Ovary (tissue), 9 donors: ENCODE results near the gene SCAPER. TPM values are rescaled to one million over a fixed set of nuclear protein-coding genes. Genes with fewer than 3 reads are reported as not detected.

Experiments used
- DNase-seq, 5 donors: peaks; one replicate each; pipeline ENCODE4 v3.0.0-alpha.2; 2019 to 2020
- H3K27ac ChIP-seq, 2 donors: fragments of 200-600 bp; one replicate each; pipeline versions ENCODE4 v1.5.1 to v1.8.0; 2019 to 2022
- H3K27me3 ChIP-seq: fragments of 200-600 bp; one replicate; pipeline ENCODE4 v1.8.0; 2022
- H3K36me3 ChIP-seq: fragments of 200-600 bp; sonication (generic); one replicate; pipeline ENCODE4 v1.5.1; 2019
- H3K4me1 ChIP-seq: one replicate; pipeline ENCODE4 v1.8.1; 2013; ENCODE audit warnings: mild to moderate bottlenecking, moderate library complexity; ENCODE audit not compliant: insufficient read depth
- H3K4me3 ChIP-seq: fragments of 200-600 bp; sonication (generic); one replicate; pipeline ENCODE4 v1.5.1; 2017
- H3K9me3 ChIP-seq, 2 donors: fragments of 200-600 bp in 1 of 2; sonication (generic) in 1 of 2; one replicate each; pipeline versions ENCODE4 v1.5.1 to v1.8.1; 2013 to 2019; ENCODE audit warnings: mild to moderate bottlenecking in 1 of 2, moderate library complexity in 1 of 2
- EP300 ChIP-seq: sonication (generic); formaldehyde crosslinking; IDR thresholded peaks from one replicate; pipeline ENCODE4 v1.6.1; 2017; ENCODE audit warnings: antibody characterized with exemption
- POLR2A ChIP-seq: fragments of 450-650 bp; IDR thresholded peaks from one replicate; pipeline ENCODE4 v1.6.1; 2017; ENCODE audit warnings: antibody characterized with exemption, mild to moderate bottlenecking, moderate library complexity
- WGBS, 3 donors: extraction: QIAGEN DNeasy Blood & Tissue Kit in 1 of 3; methylation state at CpG; one replicate each; pipeline versions ENCODE4 v1.1.5 to v1.1.7; 2013 to 2017; 5-methylcytosine and 5-hydroxymethylcytosine counted together
- intact Hi-C, 4 donors: fragments of 100-400 bp; cut with DNase I; formaldehyde crosslinking; loops; one replicate each; pipeline versions ENCODE4 v1.11.0 to v1.15.1; 2022 to 2023
- polyA plus RNA-seq, 2 donors: library from polyadenylated mRNA; stranded (reverse); fragments of 200-250 nt in 1 of 2; fragments of 350-450 nt in 1 of 2; fragmentation: Illumina TruSeq in 1 of 2; extraction: RNeasy Lipid Tissue Mini Kit (QIAGEN cat#74804) in 1 of 2; gene quantifications; one replicate each; pipeline ENCODE4 v1.2.3, GENCODE V29; 2013 to 2014
- total RNA-seq, 7 donors: library from RNA; depleted of rRNA in 2 of 7; stranded (reverse); fragments of >200 nt in 2 of 7; fragmentation: NEBNext Ultra II Directional in 3 of 7; extraction: Animal tissue kit (Norgen Biotek cat#: 25700) in 3 of 7; gene quantifications; one replicate each; pipeline versions ENCODE4 v1.1.0 to v1.2.4, GENCODE V29; 2016 to 2023
- TF ChIP-seq, protein P1 (sequence below), 3 donors: fragments of 450-650 bp in 2 of 3; fragments of 200-600 bp in 1 of 3; IDR thresholded peaks; one replicate each; pipeline versions ENCODE4 v1.5.1 to v1.8.0; 2016 to 2022; ENCODE audit warnings: antibody characterized with exemption in 3 of 3, mild to moderate bottlenecking in 1 of 3
- donor health status: DM: no; HTN: no; CAD: no; lungs with moderate emphysema.
- donor health status: DM: no; HTN: no; CAD: no.
- donor health status: Bipolar disorder and iron deficiency.
- donor health status: DM: yes; HTN: yes; CAD: no.
- donor health status: DM: no; HTN: no; CAD: no.
- donor health status: DM: yes; HTN: yes; CAD: no.

Gene SCAPER
- total and polyA plus RNA-seq, 9 donors: 13.7 to 45.8 (median 27.9) TPM

DNA sequence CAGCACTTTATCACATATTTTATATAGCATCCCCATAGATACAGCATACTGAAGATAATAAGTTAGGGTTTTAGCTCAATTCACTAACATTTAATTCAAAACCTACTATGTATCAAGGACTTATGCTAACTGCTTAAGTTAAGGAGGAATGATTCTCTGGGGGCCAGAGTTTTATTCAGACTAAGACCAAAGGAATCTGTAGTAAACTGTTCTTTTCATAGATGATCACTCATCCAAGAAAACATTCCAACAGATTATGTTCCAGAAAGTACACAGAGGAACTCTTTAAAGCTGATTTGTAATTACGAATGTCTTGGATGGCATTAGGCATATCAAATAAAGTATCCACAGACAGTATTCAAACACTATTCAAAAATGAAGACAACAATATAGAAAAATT is 226.4 kb downstream of the SCAPER start:
- DNase-seq: no peak
- WGBS, 3 donors: 45 to 84% (median 68%) methylated on average over 1 of the region's 1 CpG

DNA sequence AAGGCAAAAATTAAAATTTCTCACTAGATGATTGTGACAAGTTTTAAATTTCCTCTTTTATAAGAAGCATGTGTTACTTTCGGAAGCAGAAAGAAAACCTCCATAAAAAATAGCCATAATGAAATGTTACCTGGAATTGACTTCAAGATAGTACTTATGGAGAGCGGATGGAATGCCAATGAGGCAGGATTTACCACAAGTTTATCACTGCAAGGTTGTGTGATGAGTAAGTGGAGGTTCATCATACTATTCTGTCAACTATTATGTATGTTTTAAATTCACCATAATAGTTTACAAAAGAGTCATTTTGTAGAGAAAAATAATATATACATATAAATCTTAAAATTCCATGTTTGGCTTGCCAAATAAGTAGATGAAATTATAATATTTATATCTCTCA is 230.3 kb downstream of the SCAPER start:
- Histone ChIP-seq H3K27ac (no peak overlapping the region), H3K27me3 (no peaks in the 10 kb centered on the region), H3K36me3 (no peaks in the 10 kb centered on the region), H3K4me1 (no peaks in the 10 kb centered on the region), H3K4me3 (no peak overlapping the region), H3K9me3 (no peaks in the 10 kb centered on the region)
- TF ChIP-seq, protein P1, sequence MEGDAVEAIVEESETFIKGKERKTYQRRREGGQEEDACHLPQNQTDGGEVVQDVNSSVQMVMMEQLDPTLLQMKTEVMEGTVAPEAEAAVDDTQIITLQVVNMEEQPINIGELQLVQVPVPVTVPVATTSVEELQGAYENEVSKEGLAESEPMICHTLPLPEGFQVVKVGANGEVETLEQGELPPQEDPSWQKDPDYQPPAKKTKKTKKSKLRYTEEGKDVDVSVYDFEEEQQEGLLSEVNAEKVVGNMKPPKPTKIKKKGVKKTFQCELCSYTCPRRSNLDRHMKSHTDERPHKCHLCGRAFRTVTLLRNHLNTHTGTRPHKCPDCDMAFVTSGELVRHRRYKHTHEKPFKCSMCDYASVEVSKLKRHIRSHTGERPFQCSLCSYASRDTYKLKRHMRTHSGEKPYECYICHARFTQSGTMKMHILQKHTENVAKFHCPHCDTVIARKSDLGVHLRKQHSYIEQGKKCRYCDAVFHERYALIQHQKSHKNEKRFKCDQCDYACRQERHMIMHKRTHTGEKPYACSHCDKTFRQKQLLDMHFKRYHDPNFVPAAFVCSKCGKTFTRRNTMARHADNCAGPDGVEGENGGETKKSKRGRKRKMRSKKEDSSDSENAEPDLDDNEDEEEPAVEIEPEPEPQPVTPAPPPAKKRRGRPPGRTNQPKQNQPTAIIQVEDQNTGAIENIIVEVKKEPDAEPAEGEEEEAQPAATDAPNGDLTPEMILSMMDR (IDR thresholded peaks at IDR 0.05): no peak
- no peak for TF ChIP-seq POLR2A
- no peak for TF ChIP-seq EP300
- intact Hi-C loops: no loop called here
- WGBS, 3 donors: 94 to 98% (median 96%) methylated on average over 2 of the region's 2 CpGs
- no peak for DNase-seq

More for the DNA sequence above, 226.4 kb downstream of the SCAPER start:
- Histone ChIP-seq H3K9me3 (no peaks in the 10 kb centered on the region), H3K27ac (no peak overlapping the region), H3K4me3 (no peak overlapping the region), H3K4me1 (no peaks in the 10 kb centered on the region), H3K36me3 (no peaks in the 10 kb centered on the region), H3K27me3 (no peaks in the 10 kb centered on the region)
- intact Hi-C loops: no loop called here
- TF ChIP-seq POLR2A (no peak), EP300 (no peak)
- TF ChIP-seq, protein P1 (IDR thresholded peaks at IDR 0.05): no peak

- H3K27ac ChIP-seq: no peak overlapping the region
- H3K27me3 ChIP-seq: no peaks in the 10 kb centered on the region
- intact Hi-C loops: no loop called here
- WGBS, 3 donors: 82 to 91% (median 84%) methylated on average over 4 of the region's 4 CpGs
- DNase-seq: no peak
- no peaks in the 10 kb centered on the region for H3K36me3 ChIP-seq
- TF ChIP-seq, protein P1 (IDR thresholded peaks at IDR 0.05): no peak
- TF ChIP-seq EP300 (no peak), POLR2A (no peak)
- no peak overlapping the region for H3K4me3 ChIP-seq
- H3K9me3 ChIP-seq: no peaks in the 10 kb centered on the region
- H3K4me1 ChIP-seq: no peaks in the 10 kb centered on the region
These were observed 235.5 kb downstream of the SCAPER start for GRCh38 chr15:76669521-76670207.

DNA sequence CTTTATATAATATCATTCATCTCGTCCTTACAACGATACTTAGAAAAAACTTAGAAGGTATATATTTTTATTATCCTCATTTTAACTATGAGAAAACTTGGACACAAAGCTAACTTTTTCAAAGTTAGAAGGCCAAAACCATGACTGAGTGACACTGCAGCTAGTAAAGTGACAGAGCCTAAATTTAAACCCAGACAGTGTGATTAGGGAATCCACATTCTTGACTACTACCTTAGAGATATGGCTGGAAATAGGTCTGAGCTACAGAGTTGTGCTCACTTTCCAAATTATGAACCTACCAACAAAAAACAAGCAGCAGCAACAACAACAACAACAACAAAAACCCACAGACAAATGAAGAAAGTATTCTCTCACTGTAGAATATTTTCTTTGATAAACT is 236.2 kb downstream of the SCAPER start:
- no peaks in the 10 kb centered on the region for H3K4me1 ChIP-seq
- no peak overlapping the region for H3K27ac ChIP-seq
- intact Hi-C loops: no loop called here
- no peak for TF ChIP-seq POLR2A
- no peak for TF ChIP-seq EP300
- TF ChIP-seq, protein P1 (IDR thresholded peaks at IDR 0.05): no peak
- no peaks in the 10 kb centered on the region for H3K9me3 ChIP-seq
- 96 to 98% (median 97%) methylated on average over 2 of the region's 2 CpGs for WGBS, 3 donors
- H3K36me3 ChIP-seq: no peaks in the 10 kb centered on the region
- no peaks in the 10 kb centered on the region for H3K27me3 ChIP-seq
- H3K4me3 ChIP-seq: no peak overlapping the region
- DNase-seq: no peak
